RKO (cell line): Measurements from ENCODE around the gene VAMP1.
"Not testable (repeated sequence)": the region's sequence is repeated elsewhere in the genome, so short reads cannot be mapped to it uniquely, and the experiment has no call there.

Source experiments
- DNase-seq: peaks from one replicate; pipeline ENCODE4 v3.0.0-alpha.2; 2016; ENCODE audit warnings: low spot score

Gene VAMP1

GRCh38 chr12:6469609-6470374, 685 bp downstream of the VAMP1 start:
- peak; percentile 15 for DNase-seq

DNA sequence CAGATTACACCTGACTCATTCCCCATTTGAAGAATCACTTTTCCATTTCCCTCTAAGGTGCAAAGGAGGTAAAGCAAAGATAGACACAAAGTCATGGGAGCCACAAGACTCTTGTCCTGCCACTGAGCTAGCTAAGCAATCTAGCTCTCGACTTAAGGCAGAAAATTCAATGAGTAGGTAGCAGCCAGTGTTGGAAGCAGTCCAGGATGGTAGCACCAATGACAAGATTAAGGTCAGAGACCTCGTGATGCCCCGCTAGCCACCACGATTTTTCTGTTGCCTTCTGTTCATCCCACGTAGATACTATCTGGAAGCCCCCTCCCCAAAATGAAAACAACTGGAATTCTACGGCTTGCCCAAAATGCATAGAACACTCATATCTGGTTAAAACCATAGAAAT, 1.4 kb downstream of the VAMP1 start:
- no peak for DNase-seq

DNA sequence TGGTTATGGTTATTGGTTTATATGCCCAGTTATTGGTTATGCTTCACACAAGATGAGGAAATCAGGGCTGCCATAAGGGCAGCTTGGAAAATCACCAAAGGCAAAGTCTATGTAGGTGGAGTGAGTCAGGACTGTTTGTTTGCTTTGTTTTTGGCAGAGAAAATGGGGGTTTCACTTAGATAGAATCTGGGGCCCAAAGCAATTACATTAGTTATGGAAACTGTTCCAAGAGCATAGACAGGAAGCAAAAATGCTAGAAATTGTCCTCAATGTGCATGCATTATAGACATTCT, 2.2 kb downstream of the VAMP1 start:
- DNase-seq = no peak

- not testable (repeated sequence) for DNase-seq
Measured at GRCh38 chr12:6467571-6468282, 2.8 kb downstream of the VAMP1 start.

DNA sequence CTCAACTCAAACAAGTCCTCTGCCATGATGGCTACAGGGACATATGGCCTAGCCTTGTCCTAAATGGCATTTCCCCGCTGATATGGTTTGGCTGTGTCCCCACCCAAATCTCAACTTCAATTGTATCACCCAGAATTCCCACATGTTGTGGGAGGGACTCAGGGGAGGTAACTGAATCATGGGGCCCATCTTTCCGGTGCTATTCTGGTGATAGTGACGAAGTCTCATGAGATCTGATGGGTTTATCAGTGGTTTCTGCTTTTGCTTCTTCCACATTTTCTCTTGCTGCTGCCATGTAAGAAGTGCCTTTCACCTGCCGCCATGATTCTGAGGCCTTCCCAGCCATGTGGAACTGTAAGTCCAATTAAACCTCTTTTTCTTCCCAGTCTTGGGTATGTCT, 3.7 kb downstream of the VAMP1 start:
- not testable (repeated sequence) for DNase-seq

- DNase-seq = no peak
Measured at GRCh38 chr12:6466184-6466573, 4.3 kb downstream of the VAMP1 start.

- DNase-seq = peak; percentile 79
Measured at GRCh38 chr12:6465467-6466183, 4.9 kb downstream of the VAMP1 start.

DNA sequence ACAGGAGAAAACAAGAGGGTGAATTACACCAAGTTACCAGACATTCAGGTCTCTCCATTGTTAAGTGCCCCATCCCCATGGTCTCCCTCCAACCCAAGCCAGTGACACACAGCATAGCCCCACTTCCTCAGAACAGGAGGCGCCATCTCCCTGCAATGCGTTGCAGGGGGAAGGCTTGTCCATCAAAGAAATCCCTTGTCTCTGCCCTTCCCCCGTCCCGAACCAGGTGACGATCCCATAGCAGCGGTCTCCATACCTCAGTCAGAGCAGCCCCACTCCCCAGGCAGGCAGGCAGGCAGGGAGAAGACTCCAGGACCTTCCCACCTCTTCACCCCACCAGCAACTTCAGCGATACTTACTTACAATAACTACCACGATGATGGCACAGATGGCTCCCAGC, 5.9 kb downstream of the VAMP1 start:
- no peak for DNase-seq

DNA sequence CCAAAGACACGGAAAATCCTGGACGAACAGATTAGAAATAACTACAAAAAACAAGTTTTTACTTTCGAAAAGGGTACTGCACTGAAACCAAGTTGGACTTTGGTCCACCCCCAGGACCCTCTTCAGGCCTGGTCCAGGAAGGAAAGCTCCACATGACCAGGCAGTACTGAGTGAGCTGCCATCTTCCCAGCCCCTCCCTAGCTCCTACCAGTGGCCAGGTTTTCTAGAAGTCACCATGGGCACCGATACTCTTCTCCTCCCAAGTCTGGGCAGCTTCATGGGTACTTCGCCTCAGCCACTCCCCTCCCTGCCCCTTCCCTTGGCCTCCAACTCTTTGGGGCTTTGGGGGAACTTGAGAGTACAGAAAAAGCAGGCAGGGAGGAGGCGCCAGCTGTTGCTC, 6.6 kb downstream of the VAMP1 start:
- no peak for DNase-seq

DNA sequence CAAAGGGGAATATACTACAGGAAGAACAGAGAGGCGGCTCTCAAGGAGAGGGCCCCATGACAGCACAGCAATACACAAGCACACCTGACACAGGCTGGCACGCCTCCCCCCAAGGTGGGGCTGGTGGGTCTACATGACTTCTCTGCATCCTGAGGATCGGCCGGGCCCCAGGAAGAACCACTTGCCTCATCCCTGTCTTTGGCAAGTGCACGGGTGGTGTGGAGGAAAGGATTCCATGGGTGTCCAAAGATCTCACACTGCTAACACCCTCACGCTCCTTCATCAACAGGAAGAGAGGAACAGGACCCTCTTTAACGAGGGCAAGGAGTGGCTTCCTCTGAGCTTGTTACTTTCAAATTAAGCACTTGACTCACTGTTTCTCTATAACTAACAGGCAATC, 7.3 kb downstream of the VAMP1 start:
- no peak for DNase-seq

DNA sequence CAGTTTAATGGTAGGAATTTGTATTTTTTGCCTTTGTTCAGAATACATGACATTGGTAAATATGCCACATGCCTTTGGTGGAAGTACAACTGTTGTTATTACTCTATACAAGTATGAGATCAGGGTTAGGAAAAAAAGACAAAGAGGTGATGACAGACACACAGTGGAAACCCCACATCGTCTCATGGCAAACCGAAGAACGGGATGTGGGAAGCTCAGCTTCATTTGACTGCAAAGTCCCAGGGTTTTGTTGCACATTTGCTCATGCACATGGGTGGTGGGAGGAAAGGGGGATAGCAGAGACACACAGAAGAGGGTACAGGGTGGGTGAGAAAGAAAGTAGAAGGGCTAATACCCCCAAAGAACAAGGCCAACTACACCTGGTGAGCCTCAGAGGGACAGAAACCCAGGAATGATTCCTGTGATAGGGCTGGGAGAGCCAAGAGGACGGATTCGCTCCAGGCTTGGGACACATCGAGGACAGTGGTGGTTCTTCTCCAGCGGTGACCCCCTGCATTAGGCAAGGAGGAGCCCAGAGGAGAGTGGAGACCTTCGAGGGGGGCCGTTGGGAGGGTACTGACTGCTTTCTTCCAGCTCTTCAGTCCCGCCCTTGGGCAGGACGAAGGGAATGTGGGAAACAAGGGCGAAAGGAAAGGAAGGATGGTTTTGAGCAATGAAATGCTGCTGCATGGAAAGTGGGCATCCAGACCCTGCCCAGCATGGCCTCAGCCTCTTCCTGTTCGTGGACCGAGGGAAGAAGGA, 8.1 kb downstream of the VAMP1 start:
- no peak for DNase-seq

DNA sequence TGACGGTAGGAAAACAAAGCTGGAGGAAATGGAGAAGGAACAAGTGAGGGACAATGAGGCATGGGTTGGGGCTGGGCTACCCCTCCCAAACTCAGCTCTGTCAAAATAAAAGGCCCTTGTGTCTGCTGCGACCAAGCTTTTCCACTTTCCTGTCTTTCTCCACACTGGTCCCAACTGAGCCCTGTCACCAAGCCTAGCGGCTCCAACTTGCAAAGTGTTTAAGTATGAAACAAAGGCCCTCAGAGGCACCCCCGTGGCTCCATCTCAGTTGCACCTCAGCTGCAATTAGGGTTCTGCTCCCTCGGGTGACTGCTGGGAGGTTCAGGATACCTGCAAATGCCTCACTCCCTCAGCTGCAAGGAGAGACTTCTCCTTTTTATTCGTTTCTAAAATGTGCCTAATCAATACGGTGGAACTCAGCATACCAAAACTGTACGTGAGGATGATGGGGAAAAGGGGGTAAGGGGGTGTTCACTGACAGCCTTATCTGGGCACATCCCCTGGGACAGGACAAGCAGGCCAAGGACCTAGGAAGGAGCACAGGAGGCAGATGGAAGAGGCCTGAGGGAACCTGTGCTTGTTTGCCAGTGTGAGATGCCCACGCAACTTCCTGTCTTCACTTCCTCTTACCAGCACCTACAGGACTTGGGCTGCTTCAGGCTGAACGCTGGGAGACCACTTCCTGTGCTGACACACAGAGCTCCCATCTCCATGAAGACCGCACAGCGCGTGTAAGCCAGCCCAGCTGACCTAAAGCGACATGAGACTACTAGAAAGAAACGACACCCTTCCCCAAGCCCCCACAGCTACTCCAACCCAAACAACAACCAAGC, 8.9 kb downstream of the VAMP1 start:
- DNase-seq = no peak

GRCh38 chr12:6460751-6461371, 9.6 kb downstream of the VAMP1 start:
- DNase-seq = no peak

GRCh38 chr12:6459004-6459337, 11.5 kb downstream of the VAMP1 start:
- DNase-seq = no peak

- DNase-seq = no peak
Measured at GRCh38 chr12:6458281-6459003, 12.0 kb downstream of the VAMP1 start.

GRCh38 chr12:6457220-6457945, 13.1 kb downstream of the VAMP1 start:
- no peak for DNase-seq

DNA sequence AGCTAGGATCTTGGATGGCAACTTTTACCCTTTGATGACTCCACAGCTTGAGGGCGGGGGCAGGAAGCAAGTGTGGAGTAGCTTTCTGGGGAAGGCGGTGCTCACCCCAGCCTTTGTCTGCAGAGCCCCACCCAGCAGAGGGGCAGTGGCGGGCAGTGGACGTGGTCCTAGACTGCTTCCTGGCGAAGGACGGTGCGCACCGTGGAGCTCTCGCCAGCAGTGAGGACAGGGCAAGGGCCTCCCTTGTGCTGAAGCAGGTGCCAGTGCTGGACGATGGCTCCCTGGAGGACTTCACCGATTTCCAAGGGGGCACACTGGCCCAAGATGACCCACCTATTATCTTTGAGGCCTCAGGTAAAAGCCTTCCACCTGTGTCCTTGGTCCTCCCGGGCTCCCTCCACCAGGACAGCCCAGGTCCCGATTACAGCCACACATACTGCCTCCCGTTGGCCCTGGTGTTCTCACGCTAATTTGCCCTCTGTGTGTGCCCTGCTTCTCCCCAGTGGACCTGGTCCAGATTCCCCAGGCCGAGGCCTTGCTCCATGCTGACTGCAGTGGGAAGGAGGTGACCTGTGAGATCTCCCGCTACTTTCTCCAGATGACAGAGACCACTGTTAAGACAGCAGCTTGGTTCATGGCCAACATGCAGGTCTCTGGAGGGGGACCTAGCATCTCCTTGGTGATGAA, 17.4 kb downstream of the VAMP1 start:
- DNase-seq = no peak

DNA sequence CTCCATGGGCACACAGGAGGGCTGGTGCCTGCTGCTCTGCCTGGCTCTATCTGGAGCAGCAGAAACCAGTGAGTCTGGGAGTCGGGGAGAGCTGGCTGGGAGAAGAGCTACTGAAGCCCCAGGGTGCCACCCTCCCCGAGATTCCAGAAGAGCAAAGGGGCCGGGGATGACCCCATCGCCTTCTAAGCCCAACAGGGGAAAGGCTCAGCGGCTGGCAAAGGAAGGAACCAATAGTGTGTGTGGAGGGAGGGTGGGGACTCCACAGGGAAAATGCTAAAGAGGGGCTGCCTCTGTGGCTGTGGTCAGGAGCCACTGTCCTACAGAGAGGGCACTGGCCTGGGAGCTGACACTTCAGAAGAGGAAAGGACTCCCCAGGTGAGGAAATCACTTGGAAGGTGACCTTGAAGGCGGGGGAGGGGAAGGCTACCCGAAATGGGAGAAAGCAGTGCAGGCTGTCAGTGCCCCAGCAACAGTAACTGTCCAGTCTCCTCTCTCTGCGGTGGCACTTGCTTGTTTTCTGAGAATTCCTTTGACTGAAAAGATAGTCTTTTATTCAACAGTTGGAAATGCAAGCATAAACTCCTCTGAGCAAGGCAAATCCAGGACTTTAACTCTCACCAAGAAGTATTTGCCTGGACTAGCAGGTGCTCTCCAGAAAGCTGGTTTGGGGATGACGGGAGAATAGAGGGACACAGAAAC, 18.1 kb downstream of the VAMP1 start:
- DNase-seq = no peak
